ENCODE data around the gene ANO3.

The ANO3 gene

DNA sequence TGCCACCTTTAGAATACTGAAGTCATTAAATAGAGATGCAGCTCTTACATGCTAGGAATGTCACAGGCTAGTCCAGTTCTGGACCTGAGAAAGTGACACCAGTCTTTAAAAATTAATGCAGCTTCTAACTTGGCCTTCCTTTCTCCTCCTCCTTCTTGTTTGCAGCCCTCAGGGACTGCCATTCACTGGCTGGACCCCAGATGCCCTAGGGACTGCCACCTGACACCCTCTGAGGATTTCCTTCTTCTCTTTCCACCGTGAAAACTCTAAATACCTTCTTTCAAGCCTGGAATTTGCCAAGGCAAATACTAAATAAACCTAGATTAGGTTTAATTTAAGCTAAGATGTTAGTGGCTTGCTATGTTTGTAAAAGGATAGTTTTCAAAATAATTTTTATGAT is 161.7 kb downstream of the ANO3 start:
- DNase-seq (ENCODE audit: low spot score): no peak

DNA sequence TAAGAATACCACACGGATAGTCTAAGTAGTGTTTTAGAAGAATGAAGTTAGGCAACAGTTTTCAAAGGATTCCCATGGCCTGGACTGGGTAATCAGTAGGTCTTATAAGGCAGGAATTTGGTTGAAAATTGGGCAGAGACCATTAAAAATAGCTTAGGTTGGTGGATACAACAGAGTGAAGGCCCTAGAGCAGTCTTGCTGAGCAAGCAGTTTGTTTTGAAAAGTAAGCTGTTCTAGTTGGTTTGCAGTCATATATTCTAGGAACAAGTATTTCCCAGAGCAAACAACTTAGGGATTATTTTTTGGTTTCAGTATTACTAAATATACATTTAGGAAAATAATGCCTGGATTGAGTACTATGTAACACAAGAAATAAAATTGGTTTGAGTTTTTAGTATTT is 175.3 kb downstream of the ANO3 start:
- DNase-seq (ENCODE audit: low spot score): no peak

DNA sequence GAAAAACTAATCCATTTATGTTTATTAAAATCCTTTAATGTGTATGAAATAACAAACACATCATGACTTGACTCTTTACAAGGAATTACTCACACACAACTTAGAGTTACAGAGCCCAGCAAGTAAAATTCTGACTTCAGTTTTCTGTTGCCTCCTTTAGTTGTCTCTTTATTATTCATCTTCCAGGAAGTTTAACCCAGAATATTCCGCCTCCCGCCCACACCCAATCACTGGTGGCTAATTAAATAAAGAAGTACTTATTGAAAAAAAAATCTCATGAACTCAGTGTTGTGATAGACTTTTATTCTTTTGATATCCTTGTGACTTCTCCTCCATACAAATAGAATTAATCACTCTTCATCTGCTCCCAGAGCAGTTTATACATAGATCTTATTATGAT is 178.2 kb downstream of the ANO3 start:
- no peak for DNase-seq (ENCODE audit: low spot score)

DNA sequence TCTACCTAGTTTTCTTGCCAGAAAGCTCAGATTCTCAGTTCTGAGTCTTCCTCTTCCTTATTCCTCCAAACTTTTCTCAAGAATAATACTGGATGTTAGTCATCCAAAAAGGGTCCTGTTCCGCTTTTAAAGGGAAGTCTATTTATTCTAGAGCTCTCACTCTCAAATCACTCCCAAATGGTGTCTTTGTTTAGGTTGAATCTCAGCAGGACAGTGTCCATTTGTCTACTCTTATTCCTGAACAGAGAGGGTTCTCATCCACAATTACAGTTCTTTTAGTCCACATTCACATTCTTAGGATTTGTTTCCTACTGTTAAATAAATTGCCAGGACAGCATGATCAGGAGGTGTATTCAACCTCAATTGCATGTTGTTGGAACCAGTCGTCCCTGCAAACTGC is 178.8 kb downstream of the ANO3 start:
- DNase-seq (ENCODE audit: low spot score): no peak

DNA sequence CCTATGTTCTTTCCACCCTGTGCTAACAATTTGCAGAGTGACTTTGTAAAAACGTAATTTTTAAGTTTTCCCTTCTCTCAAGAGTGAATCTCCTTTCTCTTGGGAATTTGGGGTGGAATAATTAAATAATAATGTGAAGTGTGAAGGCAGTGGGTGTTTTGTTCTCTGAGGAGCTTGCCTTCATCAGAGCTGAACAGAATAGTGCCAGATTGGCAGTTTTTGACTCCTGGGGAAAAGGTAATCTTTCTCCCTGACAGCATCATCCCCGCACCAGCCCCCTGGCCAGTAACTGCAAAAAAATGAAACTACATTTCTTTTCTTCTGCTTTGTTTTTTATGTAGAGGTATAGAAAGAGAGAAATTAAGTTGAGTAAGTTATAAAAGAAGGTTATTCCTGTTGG is 180.3 kb downstream of the ANO3 start:
- DNase-seq (ENCODE audit: low spot score): no peak

DNA sequence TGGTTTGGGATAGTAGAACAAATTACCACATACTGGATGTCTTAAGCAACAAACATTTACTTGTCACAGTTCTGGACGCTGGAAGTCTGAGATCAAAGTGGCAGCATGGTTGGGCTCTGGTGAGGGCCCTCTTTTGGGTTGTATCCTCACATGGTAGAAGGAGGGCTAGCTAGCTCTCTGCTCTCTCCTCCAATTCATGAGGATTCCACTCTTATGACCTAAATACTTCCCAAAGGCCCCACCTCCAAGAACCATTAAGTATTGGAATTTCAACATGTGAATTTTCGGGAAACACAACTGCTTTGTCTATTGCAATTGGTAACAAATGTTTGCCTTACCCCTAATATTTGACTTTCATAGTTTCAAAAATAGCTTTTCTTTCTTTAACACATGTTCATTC is 187.5 kb downstream of the ANO3 start:
- DNase-seq (ENCODE audit: low spot score): no peak

DNA sequence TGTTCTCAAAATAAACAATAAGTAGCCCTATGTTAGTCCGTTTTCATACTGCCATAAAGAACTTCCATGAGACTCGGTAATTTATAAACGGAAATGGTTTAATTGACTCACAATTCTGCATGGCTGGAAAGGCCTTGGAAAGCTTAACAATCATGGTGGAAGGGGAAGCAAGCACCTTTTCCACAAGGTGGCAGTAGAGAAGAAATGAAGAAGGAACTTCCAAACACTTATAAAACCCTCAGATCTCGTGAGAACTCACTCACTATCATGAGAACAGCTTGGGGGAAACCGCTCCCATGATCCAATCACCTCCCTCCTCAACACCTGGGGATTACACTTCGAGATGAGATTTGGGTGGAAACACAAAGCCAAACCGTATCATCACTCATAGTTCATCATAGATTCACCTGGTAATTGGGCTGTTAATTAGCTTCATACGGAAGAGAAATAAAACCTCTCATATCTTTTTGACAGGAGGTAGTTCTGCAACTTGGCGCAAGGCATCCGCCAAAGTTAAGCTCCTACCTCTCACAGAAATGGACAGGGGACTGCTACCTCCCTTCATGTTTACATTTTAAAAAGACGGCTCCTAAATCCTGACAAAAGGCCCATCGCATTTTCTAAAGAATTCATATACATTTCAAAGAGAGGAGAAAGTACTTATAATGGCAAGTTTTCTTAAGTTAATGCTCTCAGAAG is 191.1 kb downstream of the ANO3 start:
- DNase-seq (ENCODE audit: low spot score): no peak

DNA sequence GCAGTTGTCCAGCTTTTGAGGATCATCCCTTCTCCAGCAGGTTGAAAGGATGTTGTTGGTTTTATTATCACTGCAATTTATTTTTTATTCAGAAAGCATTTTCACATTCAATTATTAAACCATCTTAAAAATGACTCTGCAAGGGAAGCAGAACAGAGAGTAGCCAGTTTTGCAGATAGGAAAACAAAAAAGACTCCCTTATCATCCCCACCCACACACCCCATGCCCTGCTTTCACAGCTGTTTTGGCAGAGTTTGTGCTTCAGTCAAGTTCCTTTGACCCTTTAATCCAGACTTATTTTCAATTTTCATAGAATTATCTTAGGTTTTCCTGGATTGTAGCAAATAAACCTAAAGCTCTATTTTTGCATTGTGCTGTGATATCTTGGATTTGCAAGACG is 195.8 kb downstream of the ANO3 start:
- DNase-seq (ENCODE audit: low spot score): no peak

DNA sequence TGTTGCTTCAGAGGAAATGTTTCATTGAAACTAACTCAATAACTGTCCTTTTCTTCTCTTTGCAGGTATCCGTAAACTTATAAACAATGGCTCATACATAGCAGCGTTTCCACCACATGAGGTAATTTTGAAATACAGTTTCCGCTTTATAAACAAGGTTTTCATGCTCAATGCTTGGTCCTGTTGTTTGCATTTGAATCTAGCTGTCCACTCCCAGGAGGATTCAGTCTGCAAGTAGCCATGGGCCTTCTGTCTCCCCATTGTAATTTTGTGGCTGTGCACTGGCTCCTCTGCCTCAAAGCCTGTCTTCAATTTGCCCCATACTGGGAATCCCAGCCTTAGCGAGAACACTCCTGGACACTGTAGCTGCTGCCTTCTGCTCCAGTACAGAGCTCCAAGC is 205.4 kb downstream of the ANO3 start:
- no peak for DNase-seq (ENCODE audit: low spot score)

DNA sequence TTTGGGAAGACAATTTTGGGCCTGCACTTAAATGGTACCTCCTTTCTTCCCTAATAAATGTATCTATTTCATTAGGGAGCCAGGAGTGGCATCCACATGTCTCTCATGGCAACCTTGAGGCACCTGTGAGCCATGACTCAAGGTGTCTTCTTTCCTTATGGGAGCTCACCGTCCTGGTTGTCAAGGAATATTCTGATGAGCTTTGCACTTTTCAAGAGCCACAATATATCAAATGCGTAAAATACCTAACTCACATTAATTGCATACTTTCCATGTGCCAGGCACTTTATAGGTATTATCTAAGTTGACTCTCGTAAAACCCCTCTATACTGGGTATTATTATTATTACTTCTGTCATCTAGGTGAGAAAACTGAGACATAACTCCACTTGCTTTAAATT is 207.6 kb downstream of the ANO3 start:
- DNase-seq (ENCODE audit: low spot score): no peak

DNA sequence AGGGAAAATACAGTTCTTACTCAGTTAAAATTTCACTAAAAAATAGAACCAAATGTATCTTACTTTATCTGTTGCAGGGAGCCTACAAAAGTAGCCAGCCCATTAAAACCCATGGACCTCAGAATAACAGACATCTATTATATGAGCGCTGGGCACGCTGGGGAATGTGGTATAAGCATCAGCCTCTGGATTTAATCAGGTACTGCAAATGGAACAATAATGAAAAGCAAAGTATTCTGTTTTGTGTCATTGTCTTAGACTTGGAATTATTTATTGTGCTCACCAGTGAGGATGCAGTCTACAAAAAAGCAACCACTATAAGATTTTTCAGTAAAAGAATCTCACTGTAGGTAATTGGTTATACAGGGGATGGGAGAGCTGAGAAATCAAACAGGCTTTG is 209.9 kb downstream of the ANO3 start:
- no peak for DNase-seq (ENCODE audit: low spot score)

DNA sequence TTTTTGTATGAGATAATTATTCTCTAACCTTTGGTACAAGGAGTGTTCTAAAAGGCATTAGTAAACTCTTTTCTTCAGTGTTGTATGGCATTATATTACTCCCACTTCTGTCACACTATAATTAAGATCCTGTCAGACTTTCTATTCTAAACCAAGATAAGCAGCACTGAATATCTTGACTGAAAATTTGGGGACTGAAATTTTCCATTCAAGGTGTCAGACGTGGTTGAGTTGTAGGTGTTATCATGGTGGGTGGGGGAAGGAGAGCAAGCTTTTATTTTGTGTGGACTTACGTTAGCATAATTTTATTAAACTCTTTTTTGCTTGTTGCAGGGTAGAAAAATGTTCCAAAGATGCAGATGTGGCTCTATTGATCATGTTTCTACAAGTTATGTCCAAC is 217.2 kb downstream of the ANO3 start:
- DNase-seq (ENCODE audit: low spot score): no peak

DNA sequence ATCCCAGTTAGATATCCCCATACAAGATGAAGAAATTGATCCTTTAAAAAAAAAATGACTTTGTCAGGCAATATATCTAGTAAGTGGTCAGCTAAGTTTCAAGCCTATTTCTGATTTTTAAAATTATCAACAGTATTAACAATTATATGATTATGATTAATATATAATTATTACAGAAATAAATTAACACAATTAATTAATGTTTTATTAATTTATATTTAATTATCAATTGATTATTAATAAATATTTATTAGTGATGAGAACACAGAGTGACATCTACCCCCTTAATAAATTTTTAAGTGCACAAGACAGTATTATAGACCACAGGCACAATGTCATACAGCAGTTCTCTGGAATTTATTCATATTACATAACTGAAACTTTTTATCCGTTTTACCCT is 218.1 kb downstream of the ANO3 start:
- no peak for DNase-seq (ENCODE audit: low spot score)

DNA sequence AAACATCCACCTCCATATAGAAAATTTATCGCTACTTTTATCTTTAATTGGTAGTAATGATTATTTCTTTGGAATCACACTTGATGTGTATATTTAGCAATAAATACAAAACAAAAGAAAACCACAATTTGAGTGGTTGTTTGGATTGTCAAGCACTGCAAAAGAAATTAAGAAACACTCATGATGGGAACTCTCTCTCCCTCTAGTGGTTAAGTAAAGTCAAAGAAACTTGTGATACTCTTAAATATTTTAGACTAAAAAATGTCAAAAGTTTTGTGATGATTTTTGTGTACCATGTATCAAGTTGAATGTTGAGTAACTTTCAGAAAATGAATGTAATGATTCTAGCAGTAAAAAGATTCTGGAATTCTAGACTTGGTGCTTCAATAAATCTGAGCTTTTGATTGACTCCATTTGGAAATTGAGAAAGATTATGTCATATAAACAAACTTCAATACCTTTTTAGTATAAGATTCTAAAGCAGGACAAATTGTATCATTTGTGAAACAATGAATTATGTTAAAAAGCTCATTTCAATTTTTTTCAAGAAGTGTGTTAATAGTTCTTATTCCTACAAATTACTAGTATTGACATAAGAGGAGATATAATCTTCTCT is 219.4 kb downstream of the ANO3 start:
- DNase-seq (ENCODE audit: low spot score): no peak

DNA sequence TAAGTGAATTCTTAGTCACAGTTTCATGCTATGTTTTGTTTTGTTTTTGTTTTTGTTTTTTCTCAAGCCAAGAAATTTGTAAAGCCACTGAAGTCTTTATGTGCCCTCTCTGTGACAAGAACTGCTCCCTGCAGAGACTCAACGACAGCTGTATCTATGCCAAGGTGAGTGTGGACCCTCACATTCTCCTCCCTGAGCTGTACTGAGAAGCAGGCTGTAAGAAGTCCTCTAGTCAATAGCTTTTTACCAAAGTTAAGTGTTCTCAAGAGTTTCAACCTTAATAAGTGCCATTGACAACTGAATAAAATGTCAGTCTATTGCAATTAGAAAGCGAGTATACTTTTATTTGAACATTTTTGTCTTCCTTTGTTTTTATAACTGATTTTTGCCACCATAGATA is 221.3 kb downstream of the ANO3 start:
- no peak for DNase-seq (ENCODE audit: low spot score)

DNA sequence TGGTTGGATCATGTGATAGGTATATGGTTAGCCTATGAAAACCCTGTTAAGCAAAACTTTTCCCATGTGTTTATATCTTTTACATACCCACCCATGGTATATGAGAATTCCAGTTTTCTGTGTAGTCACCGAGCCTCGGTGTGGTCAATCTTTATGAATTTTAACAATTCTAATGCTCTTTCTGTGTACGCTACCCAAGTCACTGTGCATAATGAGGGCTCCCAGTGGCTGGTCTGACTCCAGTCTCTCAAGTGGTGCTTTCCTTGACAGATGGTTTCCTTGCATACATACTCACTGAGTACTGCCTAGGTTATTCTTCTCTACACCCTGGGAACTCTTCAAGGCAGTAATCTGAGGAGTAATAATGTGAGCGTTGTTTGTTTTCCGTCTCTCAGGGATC is 222.5 kb downstream of the ANO3 start:
- DNase-seq (ENCODE audit: low spot score): no peak

DNA sequence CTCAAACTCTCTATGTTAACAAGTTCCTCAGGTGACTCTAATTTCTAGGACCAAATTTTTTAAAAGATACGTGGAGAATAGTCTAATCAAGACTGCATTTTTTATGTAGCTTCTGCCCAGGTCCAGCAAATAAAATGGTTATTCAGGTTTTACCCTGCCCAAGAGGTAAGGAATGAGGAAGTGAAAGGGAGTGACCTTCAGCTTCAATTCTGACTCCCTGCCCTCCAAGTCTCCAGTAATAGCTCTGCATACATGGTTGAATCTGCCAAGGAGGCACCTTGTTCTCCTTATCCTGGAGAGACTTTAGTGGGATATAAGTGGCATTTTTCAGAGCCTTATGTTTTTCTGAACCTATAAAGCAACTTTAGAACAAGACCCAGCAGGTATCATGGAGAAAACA is 224.7 kb downstream of the ANO3 start:
- DNase-seq (ENCODE audit: low spot score): no peak

DNA sequence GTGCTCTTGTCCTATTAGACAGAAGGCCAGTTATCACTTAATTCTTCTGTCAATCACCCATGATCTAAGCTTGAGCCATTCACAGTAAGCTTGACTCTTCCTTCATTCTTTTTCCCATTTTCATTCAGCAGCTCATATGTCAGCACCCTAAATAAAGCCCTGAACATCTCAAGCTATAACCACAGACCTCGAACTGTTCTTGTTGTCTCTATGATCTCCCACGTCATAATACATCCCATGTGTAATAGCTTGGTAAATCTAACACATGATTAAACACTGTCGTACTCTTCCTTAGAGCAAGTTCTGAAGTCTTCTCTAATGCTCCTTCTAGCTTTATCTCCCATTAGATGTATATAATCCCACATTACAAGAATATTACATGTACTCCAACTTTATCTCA is 225.7 kb downstream of the ANO3 start:
- DNase-seq (ENCODE audit: low spot score): no peak

DNA sequence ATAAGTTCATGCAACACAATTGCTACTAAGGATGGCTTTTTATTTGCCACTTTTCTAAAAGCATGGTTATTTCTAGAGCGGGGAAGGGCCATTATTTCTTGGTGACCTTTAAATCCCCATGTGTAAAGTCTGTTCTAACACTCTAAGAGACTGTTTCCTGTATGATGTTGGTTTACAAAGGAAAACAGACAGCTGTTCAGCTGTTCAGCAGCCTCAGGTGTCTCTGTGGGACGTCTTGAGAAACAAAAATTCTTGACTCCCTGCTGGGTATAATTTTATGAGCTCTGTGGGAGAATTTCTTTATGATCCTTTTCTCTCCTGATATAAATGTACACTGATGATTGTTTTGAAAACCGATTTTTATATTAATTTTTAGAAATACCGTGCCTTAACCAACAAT is 226.3 kb downstream of the ANO3 start:
- no peak for DNase-seq (ENCODE audit: low spot score)

DNA sequence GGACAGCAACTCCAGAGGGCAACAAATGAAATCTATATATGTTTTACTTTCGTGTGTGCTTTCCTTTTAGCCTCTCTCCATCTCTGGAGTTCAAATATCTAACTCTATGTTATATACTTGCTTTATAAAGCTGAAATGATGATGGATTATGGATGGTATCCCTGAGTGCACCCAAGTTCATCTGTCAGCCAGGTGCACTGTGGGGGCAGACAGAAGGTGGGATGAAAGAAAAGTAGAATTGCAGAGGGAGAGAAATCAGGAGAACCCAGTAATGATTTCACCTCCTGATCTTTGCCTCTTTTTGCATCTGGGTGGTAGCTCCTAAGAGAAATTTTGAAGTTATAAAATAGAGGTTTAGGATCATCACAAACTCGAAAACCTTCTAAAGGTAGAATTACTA is 237.7 kb downstream of the ANO3 start:
- DNase-seq (ENCODE audit: low spot score): no peak

DNA sequence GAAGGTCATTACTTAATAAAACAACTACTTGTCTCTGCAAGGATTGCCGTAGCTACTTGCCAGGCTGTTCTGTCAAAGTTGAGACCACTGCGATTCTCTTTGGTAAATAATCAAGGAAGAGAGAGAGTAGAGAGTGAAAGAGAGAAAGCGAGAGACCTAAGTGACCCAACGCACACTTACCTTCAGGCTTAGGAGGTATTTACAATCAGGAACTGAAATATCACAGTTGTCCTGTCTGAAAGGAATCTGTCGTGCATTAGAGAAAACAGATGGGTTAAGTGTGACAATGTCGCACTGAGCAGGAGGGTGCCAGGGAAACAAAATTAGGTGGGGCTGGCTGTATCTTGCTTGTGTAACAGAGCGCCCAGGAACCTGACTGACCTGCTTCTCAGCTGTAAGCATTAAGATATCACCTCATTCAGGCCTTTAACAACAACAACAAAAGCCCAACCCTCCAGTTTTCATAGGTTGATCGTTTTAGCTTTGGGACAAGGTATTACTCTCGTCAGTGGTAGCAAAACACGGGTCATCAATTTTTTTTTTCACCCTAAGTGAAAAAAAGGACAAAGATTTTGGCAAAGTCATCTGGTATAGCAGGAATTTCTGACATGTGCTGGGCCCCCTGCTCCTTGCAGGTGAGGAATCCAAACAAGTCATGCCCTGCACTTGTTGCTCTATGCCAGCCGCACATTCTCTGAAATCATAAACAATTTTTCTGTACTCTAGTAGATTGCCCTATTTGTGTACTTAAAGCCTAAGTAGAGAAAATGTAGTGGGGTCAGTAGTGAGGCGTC is 240.1 kb downstream of the ANO3 start, which contains the start of gene MUC15:
TSS of gene MUC15 (minus strand) at position 403 of the 794 bp plus-strand sequence. CDS start 5,169 bp downstream, outside the sequence.
- DNase-seq (ENCODE audit: low spot score): no peak

DNA sequence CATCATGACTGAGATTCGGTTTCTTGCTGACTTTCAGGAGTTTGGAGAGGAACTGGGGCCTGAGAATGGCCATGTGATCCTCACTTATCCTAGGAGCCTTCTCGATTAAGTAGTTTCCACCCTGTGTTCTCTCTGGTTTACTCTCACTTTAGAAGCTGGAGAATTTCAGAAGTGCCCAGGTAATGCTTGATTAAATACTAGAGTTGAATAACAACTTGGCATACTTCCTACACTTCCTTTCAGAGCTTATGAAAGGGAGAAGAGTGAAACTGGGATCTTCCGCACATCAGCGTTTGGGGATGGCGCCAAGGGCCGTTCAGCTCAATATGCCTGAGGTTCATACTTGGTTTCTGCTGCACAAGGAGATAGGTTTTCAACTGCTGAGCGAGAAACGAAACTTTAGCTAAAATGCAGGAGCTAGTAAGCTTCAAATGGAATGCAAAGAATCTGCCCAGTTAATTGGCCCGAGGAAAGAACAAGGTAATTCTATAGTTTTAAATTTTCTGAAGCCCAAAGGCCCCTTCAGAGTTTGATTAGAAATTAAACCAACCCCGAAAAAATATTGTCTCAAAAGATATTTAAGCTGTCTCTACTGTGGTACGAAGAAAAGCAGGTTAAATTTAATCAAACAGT is 241.0 kb downstream of the ANO3 start:
- DNase-seq (ENCODE audit: low spot score): no peak

DNA sequence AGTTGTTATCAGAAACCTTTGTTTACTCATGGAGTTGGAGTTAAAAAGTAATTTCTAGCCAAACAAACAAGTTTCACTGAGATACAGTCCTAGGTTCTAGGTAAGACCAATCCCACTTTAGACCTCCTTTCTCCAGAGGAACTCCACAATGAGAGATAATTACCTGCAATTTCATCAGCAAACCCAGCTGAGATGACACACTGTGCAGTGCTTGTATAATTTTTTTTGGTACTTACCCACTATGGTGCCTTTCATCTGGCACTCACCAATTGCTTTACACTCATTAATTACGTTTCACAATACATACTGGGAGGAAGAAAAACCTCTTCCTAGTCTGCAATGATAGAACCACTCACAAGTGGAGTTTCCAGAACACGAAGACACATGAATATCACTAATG is 242.0 kb downstream of the ANO3 start:
- DNase-seq (ENCODE audit: low spot score): no peak

Measured in AG20443 (cell line).